HCT116 (cell line): Measurements from ENCODE around the gene DLL1. TPM values are rescaled to one million over a fixed set of nuclear protein-coding genes. Genes with fewer than 3 reads are reported as not detected.

ENCODE experiments used
- ATAC-seq: fragments of 200-7000 bp; cut with Tn5 transposase; 2 replicates; pipeline ENCODE4 v1.9.1; 2020; ENCODE audit warnings: mild to moderate bottlenecking, moderate library complexity
- BruUV-seq: library from RNA; stranded (reverse); fragments of 400-500 nt; replicated peaks from 2 replicates; lab custom pipeline; 2021; lab: Mats Ljungman, UMichigan
- CTCF ChIA-PET: fragments of 300-600 bp; sonication (Branson Sonifier 250); formaldehyde crosslinking; loops from one replicate; lab custom pipeline; 2021; ENCODE audit warnings: antibody characterized with exemption; lab: Charles Lee
- POLR2A ChIA-PET: fragments of 300-600, 350-600 bp; sonication (Branson Sonifier 250); formaldehyde crosslinking; loops from one replicate; lab custom pipeline; 2021; ENCODE audit warnings: antibody characterized with exemption; lab: Charles Lee
- RAD21 ChIA-PET, 2 experiments: fragments of 300-600 bp; sonication (Branson Sonifier 250); formaldehyde crosslinking; loops; one replicate each; lab custom pipeline; 2023; ENCODE audit warnings: low total read pairs in 2 of 2; ENCODE audit not compliant: uncharacterized antibody in 2 of 2, unreplicated experiment in 2 of 2, low non-redundant PET in 1 of 2; lab: Charles Lee
- DNase-seq: peaks from one replicate; pipeline ENCODE4 v3.0.0-alpha.2; 2010; ENCODE audit warnings: low read depth, low spot score
- H2AFZ ChIP-seq: fragments of 200-600 bp; shearing (Covaris generic), sonication (generic); 2 replicates; pipeline ENCODE4 v1.6.1; 2017; ENCODE audit warnings: low read depth, mixed run types, mixed read lengths, antibody characterized with exemption, low read length; ENCODE audit not compliant: poor library complexity, severe bottlenecking
- H3K27ac ChIP-seq: 2 replicates; pipeline ENCODE4 v1.5.1; 2012; ENCODE audit warnings: low read depth, low read length
- H3K27me3 ChIP-seq: fragments of 200-600 bp; sonication (generic); 2 replicates; pipeline ENCODE4 v1.6.1; 2016; ENCODE audit warnings: mixed run types, low read length, mixed read lengths; ENCODE audit not compliant: insufficient read depth
- H3K36me3 ChIP-seq, 2 experiments: fragments of 200-500 bp in 1 of 2; fragments of 200-600 bp in 1 of 2; sonication (Bioruptor generic) in 1 of 2; sonication (generic) in 1 of 2; 2 replicates each; pipeline versions ENCODE4 v1.5.1 to v1.6.1; 2014 to 2016; ENCODE audit warnings: low read length in 2 of 2, inconsistent platforms in 1 of 2, mixed read lengths in 1 of 2, mixed run types in 1 of 2; ENCODE audit not compliant: insufficient read depth in 2 of 2, control insufficient read depth in 1 of 2
- H3K4me1 ChIP-seq, 2 experiments: fragments of 200-600 bp in 1 of 2; sonication (generic) in 1 of 2; 2 replicates each; pipeline versions ENCODE4 v1.5.1 to v1.6.1; 2012 to 2017; ENCODE audit warnings: low read length in 2 of 2, inconsistent platforms in 1 of 2, mild to moderate bottlenecking in 1 of 2, mixed read lengths in 1 of 2, mixed run types in 1 of 2, moderate library complexity in 1 of 2; ENCODE audit not compliant: insufficient read depth in 2 of 2, control insufficient read depth in 1 of 2
- H3K4me2 ChIP-seq: fragments of 200-600 bp; sonication (generic); 2 replicates; pipeline ENCODE4 v1.6.1; 2017; ENCODE audit warnings: mixed run types, low read length, mixed read lengths
- H3K4me3 ChIP-seq, 2 experiments: fragments of 200-600 bp in 1 of 2; sonication (generic) in 1 of 2; replicated peaks in 1 of 2; 2 replicates each; pipeline ENCODE4 v1.5.1; 2011 to 2016; ENCODE audit warnings: low read length in 2 of 2, control low read depth in 1 of 2, low read depth in 1 of 2, mild to moderate bottlenecking in 1 of 2, mixed read lengths in 1 of 2, mixed run types in 1 of 2
- H3K79me2 ChIP-seq: fragments of 200-600 bp; sonication (generic); 2 replicates; pipeline ENCODE4 v1.6.1; 2017; ENCODE audit warnings: mild to moderate bottlenecking, mixed run types, low read length, moderate library complexity, mixed read lengths; ENCODE audit not compliant: insufficient read depth
- H3K9ac ChIP-seq: fragments of 200-600 bp; sonication (generic); 2 replicates; pipeline ENCODE4 v1.6.1; 2016; ENCODE audit warnings: low read length, mixed read lengths
- H3K9me2 ChIP-seq: fragments of 200-600 bp; sonication (generic), shearing (Covaris generic); 2 replicates; pipeline ENCODE4 v1.6.1; 2017; ENCODE audit warnings: mixed run types, mild to moderate bottlenecking, moderate library complexity; ENCODE audit not compliant: insufficient read depth
- H3K9me3 ChIP-seq, 2 experiments: fragments of 200-500 bp in 1 of 2; fragments of 200-600 bp in 1 of 2; sonication (Bioruptor generic) in 1 of 2; sonication (generic) in 1 of 2; 2 replicates each; pipeline ENCODE4 v1.6.1; 2014 to 2017; ENCODE audit warnings: low read length in 2 of 2, mixed read lengths in 2 of 2, inconsistent platforms in 1 of 2, low read depth in 1 of 2, mild to moderate bottlenecking in 1 of 2, mixed run types in 1 of 2, moderate library complexity in 1 of 2; ENCODE audit not compliant: control insufficient read depth in 1 of 2, insufficient read depth in 1 of 2
- H4K20me1 ChIP-seq: fragments of 200-600 bp; sonication (generic), shearing (Covaris generic); 2 replicates; pipeline ENCODE4 v1.6.1; 2017; ENCODE audit warnings: mixed run types, mild to moderate bottlenecking, moderate library complexity; ENCODE audit not compliant: insufficient read depth
- CBX3 ChIP-seq: IDR thresholded peaks from 2 replicates; pipeline ENCODE4 v1.6.1; 2012; ENCODE audit warnings: low read depth
- CEBPB ChIP-seq: IDR thresholded peaks from 2 replicates; pipeline ENCODE4 v1.6.1; 2012; ENCODE audit warnings: low read depth
- EGR1 ChIP-seq: IDR thresholded peaks from 2 replicates; pipeline ENCODE4 v1.6.1; 2012; ENCODE audit warnings: low read depth
- EZH2phosphoT487 ChIP-seq: fragments of 200-600 bp; IDR thresholded peaks from 2 replicates; pipeline ENCODE4 v1.6.1; 2018; ENCODE audit warnings: antibody characterized with exemption, borderline replicate concordance
- JUND ChIP-seq: IDR thresholded peaks from 2 replicates; pipeline ENCODE4 v1.6.1; 2012
- POLR2A ChIP-seq: IDR thresholded peaks from 2 replicates; pipeline ENCODE4 v1.7.0; 2011; ENCODE audit warnings: borderline replicate concordance; ENCODE audit not compliant: insufficient read depth, insufficient read length; ENCODE audit errors: extremely low read depth
- POLR2AphosphoS5 ChIP-seq: IDR thresholded peaks from 2 replicates; pipeline ENCODE4 v1.6.1; 2011; ENCODE audit warnings: mild to moderate bottlenecking, low read depth, low read length, moderate library complexity
- SIN3A ChIP-seq: IDR thresholded peaks from 2 replicates; pipeline ENCODE4 v1.6.1; 2012; ENCODE audit warnings: low read depth
- SP1 ChIP-seq: IDR thresholded peaks from 2 replicates; pipeline ENCODE4 v1.6.1; 2012; ENCODE audit warnings: low read depth
- TCF7L2 ChIP-seq: IDR thresholded peaks from 2 replicates; pipeline ENCODE4 v1.7.0; 2011; ENCODE audit warnings: borderline replicate concordance, inconsistent platforms; ENCODE audit not compliant: insufficient read depth, insufficient read length; ENCODE audit errors: extremely low read depth
- ZFX ChIP-seq: fragments of 450-650 bp; IDR thresholded peaks from 2 replicates; pipeline ENCODE4 v1.6.1; 2017
- intact Hi-C: fragments of 100-400 bp; cut with micrococcal nuclease; formaldehyde crosslinking; loops from 2 replicates; pipeline ENCODE4 v1.10.0; 2022
- total RNA-seq: library from RNA; stranded (reverse); gene quantifications from one replicate; pipeline ENCODE4 v1.2.1, GENCODE V29; 2021; ENCODE audit not compliant: unreplicated experiment
- TF ChIP-seq, protein P1 (sequence below): IDR thresholded peaks from 2 replicates; pipeline ENCODE4 v1.6.1; 2012; ENCODE audit warnings: low read depth
- TF ChIP-seq, protein P2 (sequence below): IDR thresholded peaks from 2 replicates; pipeline ENCODE4 v1.6.1; 2011; ENCODE audit warnings: mild to moderate bottlenecking, low read length, moderate library complexity; ENCODE audit not compliant: insufficient replicate concordance; ENCODE audit errors: extremely low read depth
- TF ChIP-seq, protein P3 (sequence below), 3 experiments: fragments of 200-600 bp in 1 of 3; sonication (generic) in 1 of 3; IDR thresholded peaks in 2 of 3; conservative IDR thresholded peaks in 1 of 3; 2 replicates each; pipeline ENCODE4 v1.5.1; 2012 to 2017; ENCODE audit warnings: low read depth in 2 of 3, low read length in 2 of 3, antibody characterized with exemption in 1 of 3, borderline replicate concordance in 1 of 3, control low read depth in 1 of 3, mild to moderate bottlenecking in 1 of 3, mixed read lengths in 1 of 3, mixed run types in 1 of 3, moderate library complexity in 1 of 3; ENCODE audit not compliant: insufficient read depth in 1 of 3

The DLL1 gene
- total RNA-seq, 1 experiment from 2014 or later: 5.3 TPM

DNA sequence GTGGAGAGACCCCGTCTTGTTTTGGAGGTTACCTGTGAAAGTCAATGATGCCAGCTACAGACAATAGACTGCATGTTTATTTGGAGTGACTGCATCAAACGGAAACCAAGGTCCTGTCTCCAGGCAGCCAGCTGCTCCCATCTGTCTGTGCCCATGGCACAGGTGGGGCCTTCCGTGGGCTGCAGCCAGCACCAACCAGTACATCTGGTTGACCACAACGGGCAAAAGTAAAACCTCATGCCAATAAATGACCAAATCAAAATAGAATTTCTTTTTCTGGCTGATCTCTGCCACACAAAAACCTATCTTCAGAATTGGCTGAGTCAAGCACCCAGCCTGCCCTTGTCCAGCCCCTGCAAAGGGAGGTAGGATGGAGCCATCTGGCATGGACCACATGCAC is 33.5 kb downstream of the DLL1 start (continued):
- TF ChIP-seq SP1 (no peak), TCF7L2 (no peak), ZFX (no peak)
- TF ChIP-seq, protein P1, sequence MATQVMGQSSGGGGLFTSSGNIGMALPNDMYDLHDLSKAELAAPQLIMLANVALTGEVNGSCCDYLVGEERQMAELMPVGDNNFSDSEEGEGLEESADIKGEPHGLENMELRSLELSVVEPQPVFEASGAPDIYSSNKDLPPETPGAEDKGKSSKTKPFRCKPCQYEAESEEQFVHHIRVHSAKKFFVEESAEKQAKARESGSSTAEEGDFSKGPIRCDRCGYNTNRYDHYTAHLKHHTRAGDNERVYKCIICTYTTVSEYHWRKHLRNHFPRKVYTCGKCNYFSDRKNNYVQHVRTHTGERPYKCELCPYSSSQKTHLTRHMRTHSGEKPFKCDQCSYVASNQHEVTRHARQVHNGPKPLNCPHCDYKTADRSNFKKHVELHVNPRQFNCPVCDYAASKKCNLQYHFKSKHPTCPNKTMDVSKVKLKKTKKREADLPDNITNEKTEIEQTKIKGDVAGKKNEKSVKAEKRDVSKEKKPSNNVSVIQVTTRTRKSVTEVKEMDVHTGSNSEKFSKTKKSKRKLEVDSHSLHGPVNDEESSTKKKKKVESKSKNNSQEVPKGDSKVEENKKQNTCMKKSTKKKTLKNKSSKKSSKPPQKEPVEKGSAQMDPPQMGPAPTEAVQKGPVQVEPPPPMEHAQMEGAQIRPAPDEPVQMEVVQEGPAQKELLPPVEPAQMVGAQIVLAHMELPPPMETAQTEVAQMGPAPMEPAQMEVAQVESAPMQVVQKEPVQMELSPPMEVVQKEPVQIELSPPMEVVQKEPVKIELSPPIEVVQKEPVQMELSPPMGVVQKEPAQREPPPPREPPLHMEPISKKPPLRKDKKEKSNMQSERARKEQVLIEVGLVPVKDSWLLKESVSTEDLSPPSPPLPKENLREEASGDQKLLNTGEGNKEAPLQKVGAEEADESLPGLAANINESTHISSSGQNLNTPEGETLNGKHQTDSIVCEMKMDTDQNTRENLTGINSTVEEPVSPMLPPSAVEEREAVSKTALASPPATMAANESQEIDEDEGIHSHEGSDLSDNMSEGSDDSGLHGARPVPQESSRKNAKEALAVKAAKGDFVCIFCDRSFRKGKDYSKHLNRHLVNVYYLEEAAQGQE: no peak

DNA sequence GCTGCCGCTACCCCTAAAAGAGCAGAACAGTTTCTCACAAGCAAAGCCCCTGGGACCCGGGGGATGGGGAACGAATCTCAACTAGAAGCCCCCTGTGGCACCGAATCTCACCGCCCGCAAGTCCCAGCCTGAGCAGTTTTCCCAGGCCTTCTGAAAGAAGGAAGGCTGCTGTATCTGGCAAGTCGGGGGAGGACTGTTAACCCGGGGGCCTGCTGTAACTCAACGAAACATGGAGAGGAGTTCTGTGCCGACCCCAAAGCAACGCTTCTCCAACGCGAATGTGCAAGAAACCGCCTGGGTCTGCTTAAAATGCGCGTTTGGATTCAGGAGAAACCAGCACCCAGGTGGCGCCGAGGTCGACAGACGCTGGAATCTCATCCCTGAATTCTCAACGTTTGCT is 34.2 kb downstream of the DLL1 start:
- ATAC-seq (no peak), DNase-seq (no peak)
- Histone ChIP-seq H3K27ac (no peak overlapping the region), H2AFZ (no peak overlapping the region), H3K9me2 (no peaks in the 10 kb centered on the region), H4K20me1 (no peaks in the 10 kb centered on the region), H3K4me3 (no peak overlapping the region), H3K27me3 (no peaks in the 10 kb centered on the region), H3K36me3 (no peaks in the 10 kb centered on the region), H3K4me2 (no peak overlapping the region), H3K4me1 (no peaks in the 10 kb centered on the region), H3K9ac (no peak overlapping the region), H3K9me3 (no peaks in the 10 kb centered on the region), H3K79me2 (no peaks in the 10 kb centered on the region)
- ChIA-PET RAD21 (no interaction called here), POLR2A (no interaction called here), CTCF (no interaction called here)
- TF ChIP-seq POLR2AphosphoS5: no peak
- TF ChIP-seq EZH2phosphoT487: no peak
- no peak for TF ChIP-seq POLR2A
- TF ChIP-seq, protein P2, sequence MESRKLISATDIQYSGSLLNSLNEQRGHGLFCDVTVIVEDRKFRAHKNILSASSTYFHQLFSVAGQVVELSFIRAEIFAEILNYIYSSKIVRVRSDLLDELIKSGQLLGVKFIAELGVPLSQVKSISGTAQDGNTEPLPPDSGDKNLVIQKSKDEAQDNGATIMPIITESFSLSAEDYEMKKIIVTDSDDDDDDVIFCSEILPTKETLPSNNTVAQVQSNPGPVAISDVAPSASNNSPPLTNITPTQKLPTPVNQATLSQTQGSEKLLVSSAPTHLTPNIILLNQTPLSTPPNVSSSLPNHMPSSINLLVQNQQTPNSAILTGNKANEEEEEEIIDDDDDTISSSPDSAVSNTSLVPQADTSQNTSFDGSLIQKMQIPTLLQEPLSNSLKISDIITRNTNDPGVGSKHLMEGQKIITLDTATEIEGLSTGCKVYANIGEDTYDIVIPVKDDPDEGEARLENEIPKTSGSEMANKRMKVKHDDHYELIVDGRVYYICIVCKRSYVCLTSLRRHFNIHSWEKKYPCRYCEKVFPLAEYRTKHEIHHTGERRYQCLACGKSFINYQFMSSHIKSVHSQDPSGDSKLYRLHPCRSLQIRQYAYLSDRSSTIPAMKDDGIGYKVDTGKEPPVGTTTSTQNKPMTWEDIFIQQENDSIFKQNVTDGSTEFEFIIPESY: no peak
- TF ChIP-seq CBX3: no peak
- TF ChIP-seq TCF7L2: no peak
- TF ChIP-seq JUND: no peak
- no peak for TF ChIP-seq CEBPB
- TF ChIP-seq, protein P3, sequence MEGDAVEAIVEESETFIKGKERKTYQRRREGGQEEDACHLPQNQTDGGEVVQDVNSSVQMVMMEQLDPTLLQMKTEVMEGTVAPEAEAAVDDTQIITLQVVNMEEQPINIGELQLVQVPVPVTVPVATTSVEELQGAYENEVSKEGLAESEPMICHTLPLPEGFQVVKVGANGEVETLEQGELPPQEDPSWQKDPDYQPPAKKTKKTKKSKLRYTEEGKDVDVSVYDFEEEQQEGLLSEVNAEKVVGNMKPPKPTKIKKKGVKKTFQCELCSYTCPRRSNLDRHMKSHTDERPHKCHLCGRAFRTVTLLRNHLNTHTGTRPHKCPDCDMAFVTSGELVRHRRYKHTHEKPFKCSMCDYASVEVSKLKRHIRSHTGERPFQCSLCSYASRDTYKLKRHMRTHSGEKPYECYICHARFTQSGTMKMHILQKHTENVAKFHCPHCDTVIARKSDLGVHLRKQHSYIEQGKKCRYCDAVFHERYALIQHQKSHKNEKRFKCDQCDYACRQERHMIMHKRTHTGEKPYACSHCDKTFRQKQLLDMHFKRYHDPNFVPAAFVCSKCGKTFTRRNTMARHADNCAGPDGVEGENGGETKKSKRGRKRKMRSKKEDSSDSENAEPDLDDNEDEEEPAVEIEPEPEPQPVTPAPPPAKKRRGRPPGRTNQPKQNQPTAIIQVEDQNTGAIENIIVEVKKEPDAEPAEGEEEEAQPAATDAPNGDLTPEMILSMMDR (IDR thresholded peaks at IDR 0.05 in 2 of 3, conservative IDR thresholded peaks at IDR 0.05 in 1 of 3; ENCODE audit: borderline replicate concordance in 1 of 3, insufficient read depth in 1 of 3, low read depth in 2 of 3, low read length in 2 of 3): no peak
- TF ChIP-seq SIN3A: no peak
- no peak for TF ChIP-seq EGR1
- TF ChIP-seq, protein P1: no peak
- no TSS peak for BruUV-seq
- intact Hi-C loops: no loop called here
